A673 (cell line): Measurements from ENCODE around the gene TSHZ2.

Experiments used
- EZH2 ChIP-seq: fragments of 200-600 bp; sonication (generic); IDR thresholded peaks from 2 replicates; pipeline ENCODE4 v1.6.1; 2017; ENCODE audit warnings: borderline replicate concordance, low read depth, mild to moderate bottlenecking, mixed read lengths, antibody characterized with exemption, low read length; ENCODE audit not compliant: poor library complexity, severe bottlenecking
- TF ChIP-seq, protein P1 (sequence below): fragments of 300-800, 200-600 bp; sonication (generic); conservative IDR thresholded peaks from 2 replicates; pipeline ENCODE4 v1.5.1; 2017; ENCODE audit warnings: low read depth, mild to moderate bottlenecking, antibody characterized with exemption, low read length, moderate library complexity, mixed read lengths

DNA sequence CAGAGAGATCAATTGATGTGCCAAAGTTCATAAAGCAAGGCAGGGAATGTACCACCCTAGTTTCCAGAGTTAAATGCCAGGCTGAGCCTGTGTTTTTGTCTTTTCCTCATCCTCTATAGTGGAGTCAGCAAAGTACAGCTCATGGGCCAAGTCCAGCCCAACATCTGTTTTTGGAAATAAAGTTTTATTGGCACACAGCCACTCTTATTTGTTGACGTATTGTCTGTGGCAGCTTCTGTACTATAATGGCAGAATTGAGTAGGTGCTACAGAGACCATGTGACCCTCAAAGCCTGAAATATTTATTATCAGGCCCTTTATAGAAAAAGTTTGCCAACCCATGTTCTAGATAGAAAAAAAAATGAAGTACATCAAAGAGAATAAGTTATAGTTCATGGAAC lies 187.0 kb downstream of the TSHZ2 start:
- TF ChIP-seq, protein P1, sequence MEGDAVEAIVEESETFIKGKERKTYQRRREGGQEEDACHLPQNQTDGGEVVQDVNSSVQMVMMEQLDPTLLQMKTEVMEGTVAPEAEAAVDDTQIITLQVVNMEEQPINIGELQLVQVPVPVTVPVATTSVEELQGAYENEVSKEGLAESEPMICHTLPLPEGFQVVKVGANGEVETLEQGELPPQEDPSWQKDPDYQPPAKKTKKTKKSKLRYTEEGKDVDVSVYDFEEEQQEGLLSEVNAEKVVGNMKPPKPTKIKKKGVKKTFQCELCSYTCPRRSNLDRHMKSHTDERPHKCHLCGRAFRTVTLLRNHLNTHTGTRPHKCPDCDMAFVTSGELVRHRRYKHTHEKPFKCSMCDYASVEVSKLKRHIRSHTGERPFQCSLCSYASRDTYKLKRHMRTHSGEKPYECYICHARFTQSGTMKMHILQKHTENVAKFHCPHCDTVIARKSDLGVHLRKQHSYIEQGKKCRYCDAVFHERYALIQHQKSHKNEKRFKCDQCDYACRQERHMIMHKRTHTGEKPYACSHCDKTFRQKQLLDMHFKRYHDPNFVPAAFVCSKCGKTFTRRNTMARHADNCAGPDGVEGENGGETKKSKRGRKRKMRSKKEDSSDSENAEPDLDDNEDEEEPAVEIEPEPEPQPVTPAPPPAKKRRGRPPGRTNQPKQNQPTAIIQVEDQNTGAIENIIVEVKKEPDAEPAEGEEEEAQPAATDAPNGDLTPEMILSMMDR = no peak
- TF ChIP-seq EZH2 = no peak
